AG04449 (cell line): ENCODE data around the gene MAFF.

ENCODE experiments used
- CTCF ChIA-PET: fragments of 350-600 bp; formaldehyde crosslinking; extraction: SDS; loops from one replicate; lab custom pipeline; 2021; ENCODE audit warnings: antibody characterized with exemption; lab: Yijun Ruan, JAX
- POLR2A ChIA-PET: fragments of 400-600, 350-600 bp; formaldehyde crosslinking; extraction: SDS; loops from one replicate; lab custom pipeline; 2020; ENCODE audit warnings: antibody characterized with exemption, inconsistent platforms; lab: Yijun Ruan, JAX
- DNase-seq: peaks from one replicate; pipeline ENCODE4 v3.0.0-alpha.2; 2010; ENCODE audit warnings: low read depth, low spot score
- H3K4me3 ChIP-seq: 2 replicates; pipeline ENCODE4 v1.5.1; 2011; ENCODE audit warnings: low read depth, mild to moderate bottlenecking, control low read depth, low read length
- CTCF ChIP-seq: IDR thresholded peaks from one replicate; pipeline ENCODE4 v1.5.1; 2011; ENCODE audit warnings: mild to moderate bottlenecking, moderate library complexity, low read length, control low read depth, inconsistent platforms; ENCODE audit not compliant: insufficient read depth; ENCODE audit errors: missing control alignments

The MAFF gene

GRCh38 chr22:38249301-38249700, 47.5 kb downstream of the MAFF start:
- POLR2A ChIA-PET = no interaction called here
- no peak overlapping the region for H3K4me3 ChIP-seq
- no peak for DNase-seq
- no peak for TF ChIP-seq CTCF
- CTCF ChIA-PET = interaction anchor here (1.0 kb wide), 1 partner anchor 12 kb away, joined by 3 read pairs; no protein-coding TSS in a partner anchor

GRCh38 chr22:38249803-38250642, 48.2 kb downstream of the MAFF start:
- no peak for TF ChIP-seq CTCF
- ChIA-PET CTCF (interaction anchor here (1.0 kb wide), 1 partner anchor 11 kb away, joined by 3 read pairs; no protein-coding TSS in a partner anchor), POLR2A (no interaction called here)
- H3K4me3 ChIP-seq = no peak overlapping the region
- no peak for DNase-seq

- DNase-seq = no peak
- ChIA-PET POLR2A (no interaction called here), CTCF (no interaction called here)
- no peak for TF ChIP-seq CTCF
- no peak overlapping the region for H3K4me3 ChIP-seq
Observed at GRCh38 chr22:38250643-38251340, 49.0 kb downstream of the MAFF start.

- CTCF ChIA-PET = interaction anchor here (0.8 kb wide), 1 partner anchor 23 kb away, joined by 3 read pairs; no protein-coding TSS in a partner anchor
- no peak for DNase-seq
- H3K4me3 ChIP-seq = no peak overlapping the region
- POLR2A ChIA-PET = no interaction called here
- TF ChIP-seq CTCF = no peak
Observed at GRCh38 chr22:38251341-38251692, 49.5 kb downstream of the MAFF start.

- POLR2A ChIA-PET = no interaction called here
- H3K4me3 ChIP-seq = no peak overlapping the region
- no peak for DNase-seq
- no peak for TF ChIP-seq CTCF
- CTCF ChIA-PET = interaction anchor here (1.3 to 1.4 kb wide), 2 partner anchors 16 to 19 kb away, joined by 4 read pairs; no protein-coding TSS in a partner anchor
Observed at GRCh38 chr22:38255697-38256096, 53.9 kb downstream of the MAFF start.

- peak overlapping the region; percentile 12; the same call in 1 of the 2 replicates for H3K4me3 ChIP-seq
- peak; percentile 34 for DNase-seq
- CTCF ChIA-PET = interaction anchor here (0.8 to 1.4 kb wide), 5 partner anchors 13 to 205 kb away, joined by 3 to 4 read pairs (median 3); no protein-coding TSS in a partner anchor
- POLR2A ChIA-PET = interaction anchor here (0.8 kb wide), 1 partner anchor 55 kb away, joined by 5 read pairs; the partner anchor contains the start of gene MAFF
- no peak for TF ChIP-seq CTCF
Observed at GRCh38 chr22:38257181-38257580, 55.4 kb downstream of the MAFF start.
